NCI-H1105 (cell line): Measurements from ENCODE around the gene VPS37B.

ENCODE experiments used
- DNase-seq: peaks from one replicate; lab custom pipeline; 2025; lab: John Stamatoyannopoulos, UW

Gene VPS37B

GRCh38 chr12:122839907-122840554 is 55.9 kb downstream of the VPS37B start:
- DNase-seq: no peak

GRCh38 chr12:122838841-122839240 is 57.1 kb downstream of the VPS37B start:
- DNase-seq: no peak

GRCh38 chr12:122837306-122838265 is 58.3 kb downstream of the VPS37B start:
- no peak for DNase-seq

- peak; percentile 23 for DNase-seq
Observed at GRCh38 chr12:122836027-122836921, 59.6 kb downstream of the VPS37B start.

GRCh38 chr12:122835750-122836026 is 60.2 kb downstream of the VPS37B start:
- peak; percentile 6 for DNase-seq

- peak; percentile 36 for DNase-seq
Observed at GRCh38 chr12:122834921-122835749, 60.8 kb downstream of the VPS37B start, which contains the start of gene HIP1R. TSS of gene HIP1R (plus strand) at chr12:122835457. CDS start at chr12:122835551, 94 bp downstream.

GRCh38 chr12:122834104-122834920 is 61.6 kb downstream of the VPS37B start:
- peak; percentile 54 for DNase-seq

- DNase-seq: no peak
Observed at GRCh38 chr12:122830517-122831214, 65.3 kb downstream of the VPS37B start.

- DNase-seq: no peak
Observed at GRCh38 chr12:122827258-122827657, 68.7 kb downstream of the VPS37B start.

GRCh38 chr12:122825773-122826724 is 69.9 kb downstream of the VPS37B start:
- no peak for DNase-seq

GRCh38 chr12:122823429-122823828 is 72.5 kb downstream of the VPS37B start:
- no peak for DNase-seq

- DNase-seq: no peak
Observed at GRCh38 chr12:122820838-122821271, 75.1 kb downstream of the VPS37B start.

GRCh38 chr12:122820138-122820537 is 75.8 kb downstream of the VPS37B start:
- no peak for DNase-seq

GRCh38 chr12:122819209-122819785 is 76.6 kb downstream of the VPS37B start:
- DNase-seq: no peak
